ENCODE data around the gene TRIO.

TRIO gene

DNA sequence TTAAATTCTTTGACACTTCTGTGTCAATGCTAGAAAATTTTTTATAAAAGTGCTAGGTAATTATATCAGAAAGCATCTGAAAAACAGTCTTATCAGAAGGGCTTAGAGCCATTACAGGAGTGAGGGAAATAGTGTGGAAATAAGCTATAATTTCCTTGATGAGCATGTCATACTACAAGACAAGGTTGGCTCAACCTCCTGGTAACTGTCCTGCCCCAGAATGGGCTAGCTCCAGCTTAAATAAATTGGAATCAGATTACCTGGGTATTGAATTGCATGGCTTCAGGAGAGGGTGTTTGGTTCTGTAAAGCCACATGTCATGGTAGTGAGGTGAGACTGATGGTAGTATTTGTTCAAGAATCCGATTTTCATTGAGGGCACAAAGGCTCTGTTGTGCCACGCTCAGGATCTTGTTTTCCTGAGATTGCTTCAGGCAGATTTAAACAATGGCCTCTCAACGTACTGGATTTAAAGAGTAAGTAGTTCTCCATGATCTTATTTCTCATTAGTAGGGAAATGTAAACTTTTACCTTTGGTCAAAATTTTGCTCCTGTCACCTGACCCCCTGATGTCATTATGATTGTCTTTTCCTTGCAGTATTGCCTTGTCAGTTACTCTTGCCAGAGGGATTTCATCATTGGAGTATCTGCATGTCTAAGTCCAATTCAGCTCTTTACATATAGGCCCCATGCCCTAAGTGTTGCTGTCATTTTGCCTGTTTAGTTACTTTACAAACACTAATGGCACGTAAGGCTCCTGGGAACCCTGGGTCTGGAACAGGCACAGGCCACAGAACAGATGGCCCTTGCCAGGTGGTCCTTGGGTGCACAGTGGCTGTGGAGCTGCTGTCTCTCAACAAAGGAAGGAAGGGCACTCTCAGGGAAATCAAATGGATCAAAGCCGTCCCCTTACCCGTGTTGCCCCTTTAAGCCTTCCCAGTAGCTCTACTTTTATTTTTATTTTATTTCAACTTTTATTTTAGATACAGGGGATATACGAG lies 21.3 kb downstream of the TRIO start:
- H3K4me1 ChIP-seq (ENCODE audit: control insufficient read depth, low read length) = peaks cover 43% of the 10 kb centered on the region
- no peak overlapping the region for H3K4me3 ChIP-seq (ENCODE audit: low read length)
- no peaks in the 10 kb centered on the region for H3K36me3 ChIP-seq (ENCODE audit: control insufficient read depth, low read length)
- no peaks in the 10 kb centered on the region for H3F3A ChIP-seq (ENCODE audit: control insufficient read depth, insufficient read depth)
- H3K4me2 ChIP-seq (ENCODE audit: low read length) = no peak overlapping the region
- H3K9me2 ChIP-seq (replicated peaks; ENCODE audit: control insufficient read depth, low read length) = no peaks in the 10 kb centered on the region
- TF ChIP-seq CTCF (IDR thresholded peaks at IDR 0.05; ENCODE audit: low read depth, low read length, poor library complexity, severe bottlenecking) (no peak), EZH2phosphoT487 (IDR thresholded peaks at IDR 0.05; ENCODE audit: borderline replicate concordance, low read length) (no peak)
- H3K27ac ChIP-seq (ENCODE audit: low read depth, low read length) = no peak overlapping the region
- peaks cover 99% of the 10 kb centered on the region for H3K79me2 ChIP-seq (ENCODE audit: control insufficient read depth, low read length)
- H3K27me3 ChIP-seq (ENCODE audit: control insufficient read depth, low read length) = no peaks in the 10 kb centered on the region
- H4K20me1 ChIP-seq (ENCODE audit: control insufficient read depth, insufficient read depth, low read depth, low read length) = peaks cover 4% of the 10 kb centered on the region; the same call in 1 of the 2 replicates
- H3K9me3 ChIP-seq (ENCODE audit: control insufficient read depth, insufficient read depth, low read length) = peaks cover 13% of the 10 kb centered on the region; the same call in 1 of the 2 replicates

DNA sequence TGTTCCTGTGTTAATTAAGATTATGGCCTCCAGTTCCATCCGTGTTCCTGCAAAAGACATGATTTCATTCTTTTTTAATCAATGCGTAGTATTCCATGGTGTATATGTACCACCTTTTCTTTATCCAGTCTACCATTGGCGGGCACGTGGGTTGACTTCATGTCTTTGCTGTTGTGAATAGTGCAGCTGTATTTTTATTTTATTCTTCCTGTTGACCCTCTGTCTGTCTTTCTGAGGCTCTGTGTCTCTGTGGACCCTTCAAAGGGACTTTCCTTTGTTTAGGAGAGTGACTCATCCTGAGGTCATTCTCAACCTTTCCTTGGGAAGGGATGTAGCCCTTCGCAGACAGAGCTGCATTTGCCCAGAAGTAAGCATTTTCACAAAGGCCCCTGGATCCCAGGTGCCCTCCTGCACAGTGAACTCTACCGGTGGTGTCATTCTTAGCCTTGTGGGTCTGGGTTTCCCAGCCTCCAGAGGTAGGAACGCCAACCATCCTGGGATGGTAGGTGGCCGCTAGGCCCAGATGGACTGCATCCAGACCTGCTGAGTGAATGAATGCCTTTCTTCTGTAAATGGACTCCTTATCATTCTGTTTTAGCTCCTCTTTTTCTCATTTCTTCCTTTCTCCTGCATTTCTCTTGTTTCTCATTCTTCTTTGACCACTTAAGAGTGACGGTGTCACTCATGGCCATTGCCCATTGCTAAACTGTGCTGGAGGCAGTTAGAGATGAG lies 22.4 kb downstream of the TRIO start:
- no peaks in the 10 kb centered on the region for H3K36me3 ChIP-seq (ENCODE audit: control insufficient read depth, low read length)
- no peak overlapping the region for H3K27ac ChIP-seq (ENCODE audit: low read depth, low read length)
- TF ChIP-seq EZH2phosphoT487 (IDR thresholded peaks at IDR 0.05; ENCODE audit: borderline replicate concordance, low read length) (no peak), CTCF (IDR thresholded peaks at IDR 0.05; ENCODE audit: low read depth, low read length, poor library complexity, severe bottlenecking) (no peak)
- H3K4me3 ChIP-seq (ENCODE audit: low read length) = no peak overlapping the region
- no peak overlapping the region for H3K4me2 ChIP-seq (ENCODE audit: low read length)
- H3K9me2 ChIP-seq (replicated peaks; ENCODE audit: control insufficient read depth, low read length) = no peaks in the 10 kb centered on the region
- peaks cover 4% of the 10 kb centered on the region; the same call in 1 of the 2 replicates for H4K20me1 ChIP-seq (ENCODE audit: control insufficient read depth, insufficient read depth, low read depth, low read length)
- peaks cover 43% of the 10 kb centered on the region for H3K4me1 ChIP-seq (ENCODE audit: control insufficient read depth, low read length)
- peaks cover 99% of the 10 kb centered on the region for H3K79me2 ChIP-seq (ENCODE audit: control insufficient read depth, low read length)
- no peaks in the 10 kb centered on the region for H3F3A ChIP-seq (ENCODE audit: control insufficient read depth, insufficient read depth)
- H3K9me3 ChIP-seq (ENCODE audit: control insufficient read depth, insufficient read depth, low read length) = peaks cover 13% of the 10 kb centered on the region; the same call in 1 of the 2 replicates
- no peaks in the 10 kb centered on the region for H3K27me3 ChIP-seq (ENCODE audit: control insufficient read depth, low read length)

GRCh38 chr5:14166437-14166836 lies 23.3 kb downstream of the TRIO start:
- Histone ChIP-seq H3K4me1 (ENCODE audit: control insufficient read depth, low read length) (peaks cover 51% of the 10 kb centered on the region), H3F3A (ENCODE audit: control insufficient read depth, insufficient read depth) (no peaks in the 10 kb centered on the region), H3K36me3 (ENCODE audit: control insufficient read depth, low read length) (no peaks in the 10 kb centered on the region), H3K9me2 (replicated peaks; ENCODE audit: control insufficient read depth, low read length) (no peaks in the 10 kb centered on the region), H3K27ac (ENCODE audit: low read depth, low read length) (no peak overlapping the region), H4K20me1 (ENCODE audit: control insufficient read depth, insufficient read depth, low read depth, low read length) (peaks cover 4% of the 10 kb centered on the region; the same call in 1 of the 2 replicates), H3K79me2 (ENCODE audit: control insufficient read depth, low read length) (peaks cover 99% of the 10 kb centered on the region), H3K27me3 (ENCODE audit: control insufficient read depth, low read length) (no peaks in the 10 kb centered on the region), H3K4me3 (ENCODE audit: low read length) (no peak overlapping the region), H3K4me2 (ENCODE audit: low read length) (no peak overlapping the region), H3K9me3 (ENCODE audit: control insufficient read depth, insufficient read depth, low read length) (peaks cover 13% of the 10 kb centered on the region; the same call in 1 of the 2 replicates)
- TF ChIP-seq CTCF (IDR thresholded peaks at IDR 0.05; ENCODE audit: low read depth, low read length, poor library complexity, severe bottlenecking) = no peak
- no peak for TF ChIP-seq EZH2phosphoT487 (IDR thresholded peaks at IDR 0.05; ENCODE audit: borderline replicate concordance, low read length)
